BE2C (cell line): Measurements from ENCODE around the gene PRSS27.

ENCODE experiments used
- DNase-seq: peaks from one replicate; pipeline ENCODE4 v3.0.0-alpha.2; 2020
- H3K27me3 ChIP-seq: fragments of 250-450 bp; sonication (Bioruptor Pico); 2 replicates; pipeline ENCODE4 v1.5.1; 2020; ENCODE audit warnings: mild to moderate bottlenecking
- H3K36me3 ChIP-seq: fragments of 250-450 bp; sonication (Bioruptor Pico); 2 replicates; pipeline ENCODE4 v1.5.1; 2020; ENCODE audit warnings: mild to moderate bottlenecking
- H3K4me1 ChIP-seq: fragments of 250-450 bp; sonication (Bioruptor Pico); 2 replicates; pipeline ENCODE4 v1.5.1; 2020
- H3K4me3 ChIP-seq: 2 replicates; pipeline ENCODE4 v1.5.1; 2011; ENCODE audit warnings: low read depth, low read length
- H3K9me3 ChIP-seq: fragments of 250-450 bp; sonication (Bioruptor Pico); 2 replicates; pipeline ENCODE4 v1.5.1; 2020
- CTCF ChIP-seq: IDR thresholded peaks from 2 replicates; pipeline ENCODE4 v1.5.1; 2012; ENCODE audit warnings: mild to moderate bottlenecking, low read depth, low read length

The PRSS27 gene

DNA sequence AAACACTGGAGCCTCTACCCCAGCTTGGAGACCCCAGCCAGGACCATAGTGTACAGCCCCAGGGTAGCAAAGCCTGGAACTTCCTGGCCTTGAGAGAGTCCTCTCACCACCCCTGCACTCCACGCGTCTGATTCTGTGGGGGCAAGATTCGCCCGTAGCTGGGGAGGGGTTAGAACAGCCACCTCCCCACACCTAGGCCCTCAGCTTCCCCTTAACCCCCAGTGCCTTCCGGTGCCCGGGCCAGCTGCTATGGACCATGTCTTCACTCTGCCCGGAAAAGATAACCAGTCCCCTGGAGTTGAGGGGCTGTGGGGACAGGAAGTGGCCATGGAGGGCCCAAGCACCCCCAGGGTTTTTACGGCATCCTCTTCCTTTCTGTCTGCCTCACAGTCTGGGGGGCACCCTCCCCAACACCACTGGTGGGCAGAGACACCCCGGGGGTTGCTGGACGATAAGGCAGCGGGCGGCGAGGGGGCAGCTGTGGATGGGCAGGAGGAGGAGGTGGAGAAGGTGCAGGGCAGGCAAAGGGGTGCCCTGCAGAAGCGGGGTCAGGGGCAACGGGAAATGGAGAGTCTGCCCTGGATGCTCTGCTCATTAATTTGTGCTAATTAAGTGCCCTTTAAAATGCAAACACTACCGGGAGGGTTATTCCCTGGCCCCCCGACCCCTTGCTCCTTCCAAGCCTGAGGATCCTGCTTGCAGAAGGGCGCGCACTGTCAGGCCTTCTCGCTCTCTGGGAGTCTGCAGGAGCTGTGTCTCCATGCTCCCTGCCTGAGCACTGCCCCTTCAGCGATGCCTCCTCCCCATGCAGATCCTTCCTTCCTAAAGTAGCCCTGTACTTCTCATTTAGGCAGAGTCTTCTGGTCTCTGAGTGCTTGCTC, 2.4 kb downstream of the PRSS27 start:
- Histone ChIP-seq H3K27me3 (no peaks in the 10 kb centered on the region), H3K36me3 (no peaks in the 10 kb centered on the region), H3K4me3 (no peak overlapping the region), H3K4me1 (no peaks in the 10 kb centered on the region), H3K9me3 (no peaks in the 10 kb centered on the region)
- DNase-seq, result no peak
- TF ChIP-seq CTCF, result no peak

- no peaks in the 10 kb centered on the region for H3K27me3 ChIP-seq
- H3K4me3 ChIP-seq, result no peak overlapping the region
- no peaks in the 10 kb centered on the region for H3K36me3 ChIP-seq
- no peak for DNase-seq
- H3K9me3 ChIP-seq, result no peaks in the 10 kb centered on the region
- H3K4me1 ChIP-seq, result no peaks in the 10 kb centered on the region
- no peak for TF ChIP-seq CTCF
Observed at GRCh38 chr16:2716948-2717347, 3.1 kb downstream of the PRSS27 start.

DNA sequence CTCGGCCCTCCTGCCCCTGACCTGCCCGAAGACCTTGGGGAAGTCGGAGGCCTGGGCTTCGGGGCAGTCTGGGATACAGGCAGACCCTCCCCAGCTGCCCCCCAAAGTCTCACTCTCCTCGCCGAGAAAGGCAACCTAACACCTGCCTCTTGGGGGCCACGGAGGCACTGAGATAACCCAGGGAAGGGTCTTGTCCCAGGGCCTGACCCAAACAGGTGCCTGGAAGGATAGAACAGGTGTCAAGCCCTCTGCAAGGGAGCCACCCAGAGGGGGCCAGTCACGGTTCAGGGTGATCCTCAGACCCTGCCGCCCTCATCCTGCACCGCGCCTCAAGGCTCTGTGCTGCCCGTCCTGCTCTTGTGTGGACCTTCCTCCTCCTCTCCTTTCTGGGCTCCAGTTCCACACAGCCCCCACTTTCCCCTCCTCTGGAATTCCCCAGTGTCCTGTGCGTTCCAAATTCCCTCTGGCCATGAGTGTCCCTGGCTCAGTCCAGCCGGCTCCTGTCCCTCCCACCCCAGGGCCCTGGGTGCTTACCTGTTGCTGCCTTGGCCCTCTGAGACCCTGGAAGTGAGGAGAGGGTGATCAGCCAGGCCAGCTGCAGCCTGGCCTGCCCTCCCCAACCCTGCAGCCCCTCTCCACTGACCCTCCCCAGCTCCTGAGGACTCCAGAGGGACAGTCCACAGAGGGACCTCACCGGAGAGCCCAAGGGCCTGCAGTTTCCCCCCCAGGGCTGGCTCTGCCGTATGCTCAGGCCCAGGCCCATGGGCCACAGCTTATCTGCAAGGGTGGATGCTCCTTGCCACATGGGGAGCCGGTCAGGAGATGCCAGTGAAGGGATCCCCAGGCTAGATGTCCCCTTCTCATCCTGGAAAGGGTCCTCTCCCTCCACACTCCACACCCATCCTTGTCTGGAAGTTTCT, 3.8 kb downstream of the PRSS27 start:
- Histone ChIP-seq H3K4me1 (no peaks in the 10 kb centered on the region), H3K27me3 (no peaks in the 10 kb centered on the region), H3K9me3 (no peaks in the 10 kb centered on the region), H3K4me3 (peak overlapping the region; percentile 53), H3K36me3 (no peaks in the 10 kb centered on the region)
- DNase-seq, result peak; percentile 6
- no peak for TF ChIP-seq CTCF

DNA sequence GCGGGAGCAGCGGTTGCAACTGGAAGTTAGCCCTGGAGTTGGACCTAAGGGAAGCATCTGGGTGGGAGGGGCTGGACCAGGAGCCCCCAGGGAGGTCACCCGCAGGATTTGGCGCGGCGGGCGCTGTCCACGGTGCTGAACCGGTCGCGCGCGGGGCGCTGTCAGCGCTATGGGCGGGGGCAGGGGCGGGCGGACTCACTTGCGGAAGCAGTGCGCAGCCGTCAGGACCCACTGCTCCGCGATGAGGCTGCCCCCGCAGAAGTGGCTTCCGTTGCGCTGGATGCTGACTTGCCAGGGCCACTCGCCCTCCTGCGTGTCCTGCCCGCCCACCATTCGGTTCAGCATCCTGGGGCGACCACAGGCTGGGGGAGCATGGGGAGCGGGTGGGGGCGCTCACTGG, 4.5 kb downstream of the PRSS27 start:
- peak; percentile 63 for DNase-seq
- H3K9me3 ChIP-seq, result no peaks in the 10 kb centered on the region
- no peaks in the 10 kb centered on the region for H3K27me3 ChIP-seq
- peak overlapping the region; percentile 53 for H3K4me3 ChIP-seq
- no peaks in the 10 kb centered on the region for H3K4me1 ChIP-seq
- H3K36me3 ChIP-seq, result no peaks in the 10 kb centered on the region; the same call in 1 of the 2 replicates
- no peak for TF ChIP-seq CTCF

DNA sequence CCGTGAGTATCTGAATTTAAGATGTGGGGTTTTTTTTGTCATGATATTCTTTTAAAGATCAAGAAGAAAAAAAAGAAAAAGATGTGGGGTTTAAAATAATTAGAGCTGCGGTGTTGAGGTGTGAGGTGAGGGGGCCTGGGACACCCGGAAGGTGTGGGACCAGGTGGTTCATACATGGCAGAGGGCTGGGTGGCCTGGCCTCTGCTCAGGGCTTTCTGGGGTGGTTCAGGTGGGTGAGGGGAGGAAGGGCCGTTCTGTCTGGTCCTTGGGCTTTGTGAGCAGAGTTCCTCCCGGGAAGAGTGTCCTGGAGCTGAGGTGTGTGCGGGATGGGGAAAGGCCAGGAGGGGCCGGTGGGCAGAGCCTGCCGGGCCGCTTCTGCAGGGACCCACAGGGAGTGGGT, 5.0 kb downstream of the PRSS27 start:
- Histone ChIP-seq H3K4me3 (peak overlapping the region; percentile 53), H3K27me3 (no peaks in the 10 kb centered on the region), H3K9me3 (no peaks in the 10 kb centered on the region), H3K4me1 (no peaks in the 10 kb centered on the region), H3K36me3 (no peaks in the 10 kb centered on the region; the same call in 1 of the 2 replicates)
- no peak for TF ChIP-seq CTCF
- no peak for DNase-seq
